Right lobe of liver (tissue), 6 donors: ENCODE data around the gene CTIF. TPM values are rescaled to one million over a fixed set of nuclear protein-coding genes. Genes with fewer than 3 reads are reported as not detected.
"Not testable (repeated sequence)": the region's sequence is repeated elsewhere in the genome, so short reads cannot be mapped to it uniquely, and the experiment has no call there.

Source experiments
- ATAC-seq, 4 donors: fragments of 200-7000 bp; cut with Tn5 transposase; one replicate each; pipeline ENCODE4 v1.9.1; 2020; ENCODE audit warnings: mild to moderate bottlenecking in 4 of 4, moderate library complexity in 4 of 4
- DNase-seq, 3 donors: peaks; one replicate each; pipeline ENCODE4 v3.0.0-alpha.2; 2020
- H3K27ac ChIP-seq, 3 donors: fragments of 200-600 bp; one replicate each; pipeline ENCODE4 v1.8.0; 2022
- H3K27me3 ChIP-seq, 2 donors: fragments of 200-600 bp; one replicate each; pipeline ENCODE4 v1.8.0; 2022
- H3K36me3 ChIP-seq, 4 donors: fragments of 200-600 bp; sonication (generic) in 1 of 4; one replicate each; pipeline versions ENCODE4 v1.5.1 to v1.8.0; 2017 to 2022; ENCODE audit warnings: control low read depth in 1 of 4
- H3K4me1 ChIP-seq, 4 donors: fragments of 200-600 bp; sonication (generic) in 1 of 4; one replicate each; pipeline versions ENCODE4 v1.5.1 to v1.8.0; 2017 to 2022; ENCODE audit warnings: control low read depth in 1 of 4
- H3K4me3 ChIP-seq, 3 donors: fragments of 200-600 bp; one replicate each; pipeline ENCODE4 v1.8.0; 2022
- H3K9me3 ChIP-seq, 4 donors: fragments of 200-600 bp; sonication (generic) in 1 of 4; one replicate each; pipeline versions ENCODE4 v1.5.1 to v1.8.0; 2017 to 2022; ENCODE audit warnings: control low read depth in 1 of 4
- CTCF ChIP-seq, 4 donors: fragments of 200-600 bp in 3 of 4; fragments of 450-650 bp in 1 of 4; IDR thresholded peaks; one replicate each; pipeline versions ENCODE4 v1.5.1 to v1.8.0; 2016 to 2022; ENCODE audit warnings: antibody characterized with exemption in 4 of 4, mild to moderate bottlenecking in 2 of 4
- POLR2A ChIP-seq: fragments of 450-650 bp; IDR thresholded peaks from one replicate; pipeline ENCODE4 v1.6.1; 2017; ENCODE audit warnings: antibody characterized with exemption, mild to moderate bottlenecking
- WGBS: methylation state at CpG from one replicate; pipeline ENCODE4 v1.1.6; 2018; ENCODE audit warnings: low coverage, low lambda C conversion rate; ENCODE audit not compliant: insufficient coverage; ENCODE audit errors: missing lambda C conversion rate; 5-methylcytosine and 5-hydroxymethylcytosine counted together
- intact Hi-C, 2 donors: fragments of 100-400 bp; cut with DNase I; formaldehyde crosslinking; loops; one replicate each; pipeline versions ENCODE4 v1.11.2 to v1.14.1; 2022
- total RNA-seq, 6 experiments: library from RNA; depleted of rRNA in 2 of 6; stranded (reverse); fragments of >200 nt in 2 of 6; fragmentation: NEBNext Ultra II Directional in 3 of 6; extraction: Animal tissue kit (Norgen Biotek cat#: 25700) in 3 of 6; gene quantifications; one replicate each; pipeline versions ENCODE4 v1.1.0 to v1.2.4, GENCODE V29; 2016 to 2023
- donor health status: DM: no; HTN: yes; CAD: no.
- donor health status: DM: no; HTN: no; CAD: no.
- donor health status: DM: no; HTN: no; CAD: no.
- donor health status: DM: no; HTN: yes; CAD: no.
- donor health status: DM: no; HTN: yes; CAD: no.

Gene CTIF
- total RNA-seq, 6 experiments from 2014 or later, result 29.0 to 60.6 (median 43.1) TPM

- DNase-seq (no peak), ATAC-seq (no peak)
- H3K27ac ChIP-seq, result no peak overlapping the region
- H3K9me3 ChIP-seq, result no peaks in the 10 kb centered on the region
- 58% methylated on average over 1 of the region's 1 CpG for WGBS
- no peaks in the 10 kb centered on the region for H3K27me3 ChIP-seq
- no peak for TF ChIP-seq CTCF (IDR thresholded peaks at IDR 0.05)
- no peak overlapping the region for H3K4me3 ChIP-seq
- H3K4me1 ChIP-seq, result no peaks in the 10 kb centered on the region
- intact Hi-C loops, result no loop called here
- peaks cover 0 to 5% (median 0%) of the 10 kb centered on the region in 4 donors for H3K36me3 ChIP-seq
Observed at GRCh38 chr18:48808476-48808875, 269.6 kb downstream of the CTIF start.

GRCh38 chr18:48809365-48809764, 270.5 kb downstream of the CTIF start:
- Histone ChIP-seq H3K4me3 (no peak overlapping the region), H3K36me3 (peaks cover 0 to 5% (median 0%) of the 10 kb centered on the region in 4 donors), H3K9me3 (no peaks in the 10 kb centered on the region), H3K4me1 (no peaks in the 10 kb centered on the region), H3K27me3 (no peaks in the 10 kb centered on the region), H3K27ac (no peak overlapping the region)
- intact Hi-C loops, result no loop called here
- DNase-seq, result no peak
- no peak for ATAC-seq
- WGBS, result 69% methylated on average over 1 of the region's 1 CpG
- no peak for TF ChIP-seq POLR2A
- TF ChIP-seq CTCF (IDR thresholded peaks at IDR 0.05), result no peak

GRCh38 chr18:48810805-48811204, 272.0 kb downstream of the CTIF start:
- Histone ChIP-seq H3K36me3 (peaks cover 0 to 2% (median 0%) of the 10 kb centered on the region in 4 donors), H3K4me3 (no peak overlapping the region), H3K27ac (no peak overlapping the region), H3K4me1 (no peaks in the 10 kb centered on the region), H3K27me3 (no peaks in the 10 kb centered on the region), H3K9me3 (no peaks in the 10 kb centered on the region)
- ATAC-seq (no peak), DNase-seq (no peak)
- intact Hi-C loops, result no loop called here
- TF ChIP-seq POLR2A (no peak), CTCF (IDR thresholded peaks at IDR 0.05) (no peak)

GRCh38 chr18:48811401-48811800, 272.6 kb downstream of the CTIF start:
- H3K36me3 ChIP-seq, result no peaks in the 10 kb centered on the region
- 95% methylated on average over 3 of the region's 3 CpGs for WGBS
- TF ChIP-seq POLR2A, result no peak
- H3K27ac ChIP-seq, result no peak overlapping the region
- H3K9me3 ChIP-seq, result no peaks in the 10 kb centered on the region
- DNase-seq, result no peak
- no peak overlapping the region for H3K4me3 ChIP-seq
- H3K27me3 ChIP-seq, result no peaks in the 10 kb centered on the region
- ATAC-seq, result no peak
- no peaks in the 10 kb centered on the region for H3K4me1 ChIP-seq
- intact Hi-C loops, result no loop called here

- DNase-seq, H3K4me1 ChIP-seq, H3K27me3 ChIP-seq, ATAC-seq, H3K9me3 ChIP-seq, H3K36me3 ChIP-seq, intact Hi-C loops, H3K27ac ChIP-seq, H3K4me3 ChIP-seq: not testable (repeated sequence)
- 61% methylated on average over 3 of the region's 12 CpGs for WGBS
Observed at GRCh38 chr18:48811977-48812451, 273.2 kb downstream of the CTIF start.

- Histone ChIP-seq H3K27me3 (no peaks in the 10 kb centered on the region), H3K4me3 (no peak overlapping the region), H3K27ac (no peak overlapping the region), H3K36me3 (peaks cover 0 to 13% (median 2%) of the 10 kb centered on the region in 4 donors), H3K9me3 (no peaks in the 10 kb centered on the region), H3K4me1 (no peaks in the 10 kb centered on the region)
- 100% methylated on average over 3 of the region's 3 CpGs for WGBS
- ATAC-seq (no peak), DNase-seq (peak in 1 of 3 donors; percentile 9)
- intact Hi-C loops, result no loop called here
- TF ChIP-seq CTCF (IDR thresholded peaks at IDR 0.05) (no peak), POLR2A (no peak)
Observed at GRCh38 chr18:48813321-48813720, 274.5 kb downstream of the CTIF start.
